Heart right ventricle (tissue), 16 donors: Measurements from ENCODE around the gene HIPK3. TPM values are rescaled to one million over a fixed set of nuclear protein-coding genes. Genes with fewer than 3 reads are reported as not detected.

Source experiments
- ATAC-seq, 8 donors: fragments of 200-7000 bp; cut with Tn5 transposase; one replicate each; pipeline ENCODE4 v1.9.1; 2020; ENCODE audit warnings: mild to moderate bottlenecking in 8 of 8, moderate library complexity in 8 of 8, moderate number of reproducible peaks in 1 of 8
- DNase-seq, 2 donors: peaks; one replicate each; pipeline ENCODE4 v3.0.0-alpha.2; 2020
- H3K27ac ChIP-seq, 10 donors: fragments of 200-600 bp; sonication (generic) in 2 of 10; one replicate each; pipeline versions ENCODE4 v1.5.0 to v1.8.0; 2020 to 2022; ENCODE audit warnings: mild to moderate bottlenecking in 3 of 10
- H3K27me3 ChIP-seq, 7 donors: fragments of 200-600 bp; one replicate each; pipeline ENCODE4 v1.8.0; 2021 to 2022; ENCODE audit warnings: mild to moderate bottlenecking in 2 of 7
- H3K36me3 ChIP-seq, 9 donors: fragments of 200-600 bp; sonication (generic) in 1 of 9; one replicate each; pipeline versions ENCODE4 v1.5.0 to v1.8.0; 2020 to 2022; ENCODE audit warnings: mild to moderate bottlenecking in 2 of 9
- H3K4me1 ChIP-seq, 9 donors: fragments of 200-600 bp; sonication (generic) in 1 of 9; one replicate each; pipeline versions ENCODE4 v1.5.0 to v1.8.0; 2020 to 2022; ENCODE audit warnings: mild to moderate bottlenecking in 4 of 9
- H3K4me3 ChIP-seq, 10 donors: fragments of 200-600 bp; sonication (generic) in 2 of 10; one replicate each; pipeline versions ENCODE4 v1.5.0 to v1.8.0; 2020 to 2022; ENCODE audit warnings: mild to moderate bottlenecking in 7 of 10, moderate library complexity in 2 of 10
- H3K9me3 ChIP-seq, 11 donors: fragments of 200-600 bp in 10 of 11; sonication (generic) in 2 of 11; one replicate each; pipeline versions ENCODE4 v1.5.0 to v1.8.0; 2013 to 2022; ENCODE audit warnings: mild to moderate bottlenecking in 2 of 11, control low read depth in 1 of 11, moderate library complexity in 1 of 11
- WGBS, 2 donors: extraction: QIAGEN DNeasy Blood & Tissue Kit; methylation state at CpG; one replicate each; pipeline ENCODE4 v1.1.7; 2013; ENCODE audit warnings: inconsistent platforms in 1 of 2; 5-methylcytosine and 5-hydroxymethylcytosine counted together
- intact Hi-C, 10 donors: fragments of 100-400 bp; cut with DNase I; formaldehyde crosslinking; loops; one replicate each; pipeline versions ENCODE4 v1.11.1 to v1.14.2; 2022
- polyA plus RNA-seq, 2 donors: library from polyadenylated mRNA; stranded (reverse); fragments of 200-250 nt; gene quantifications; one replicate each; pipeline ENCODE4 v1.2.3, GENCODE V29; 2013
- total RNA-seq, 10 donors: library from RNA; stranded (reverse); fragmentation: NEBNext Ultra II Directional in 3 of 10; extraction: Animal tissue kit (Norgen Biotek cat#: 25700) in 3 of 10; gene quantifications; one replicate each; pipeline versions ENCODE4 v1.2.1 to v1.2.4, GENCODE V29; 2021 to 2023
- TF ChIP-seq, protein P1 (sequence below), 9 donors: fragments of 200-600 bp; sonication (generic) in 2 of 9; IDR thresholded peaks; one replicate each; pipeline versions ENCODE4 v1.5.0 to v1.8.0; 2021 to 2022; ENCODE audit warnings: antibody characterized with exemption in 9 of 9, mild to moderate bottlenecking in 5 of 9, moderate library complexity in 1 of 9
- donor health status: Arrhythmogenic right ventricular cardiomyopathy.
- donor health status: ischemic (EF 13 %, LVEDD 7.1; RV severe dilation, severe dysfunction).
- donor health status: healthy with polysubstance abuse.
- donor health status: DM: no; HTN: yes; CAD: no.
- donor health status: DM: no; HTN: no; CAD: no.
- donor health status: ischemic (EF 25% LVEDD 6.9; RV normal size, moderate dysfunction).
- donor health status: ischemic (EF 25% LVEDD 5.7; RV mildly dilated, moderate dysfunction).
- donor health status: healthy.
- donor health status: DM: yes; HTN: yes; CAD: no.
- donor health status: Ischemic cardiomyopathy.
- donor health status: ischemic (EF 35%, LVEDD 5.7; RV mildly dilated, moderate dysfunction).
- donor health status: nonischemic (EF 11% LVEDD 7.7; RV severe dilation, severe dysfunction).
- donor health status: DM: yes; HTN: yes; CAD: no.
- donor health status: PGD.
- donor health status: ischemic (EF 29% LVEDD 5.4; RV normal size, mild dysfunction).
- donor health status: nonischemic (EF 23%, LVEDD 6.1; RV moderate dilation, normal function).

The HIPK3 gene
- total and polyA plus RNA-seq, 12 donors: 15.9 to 334 (median 276) TPM

GRCh38 chr11:33317662-33318061, 60.5 kb downstream of the HIPK3 start:
- Histone ChIP-seq H3K27ac (peak overlapping the region in 7 of 10 donors; percentile 2 to 77 (median 65)), H3K36me3 (no peaks in the 10 kb centered on the region), H3K27me3 (no peaks in the 10 kb centered on the region), H3K4me3 (no peak overlapping the region), H3K9me3 (no peaks in the 10 kb centered on the region), H3K4me1 (peaks cover 2 to 98% (median 86%) of the 10 kb centered on the region in 9 donors)
- no peak for ATAC-seq
- intact Hi-C loops: no loop called here
- WGBS, 2 donors: 26 to 28% methylated on average over 1 of the region's 1 CpG
- TF ChIP-seq, protein P1, sequence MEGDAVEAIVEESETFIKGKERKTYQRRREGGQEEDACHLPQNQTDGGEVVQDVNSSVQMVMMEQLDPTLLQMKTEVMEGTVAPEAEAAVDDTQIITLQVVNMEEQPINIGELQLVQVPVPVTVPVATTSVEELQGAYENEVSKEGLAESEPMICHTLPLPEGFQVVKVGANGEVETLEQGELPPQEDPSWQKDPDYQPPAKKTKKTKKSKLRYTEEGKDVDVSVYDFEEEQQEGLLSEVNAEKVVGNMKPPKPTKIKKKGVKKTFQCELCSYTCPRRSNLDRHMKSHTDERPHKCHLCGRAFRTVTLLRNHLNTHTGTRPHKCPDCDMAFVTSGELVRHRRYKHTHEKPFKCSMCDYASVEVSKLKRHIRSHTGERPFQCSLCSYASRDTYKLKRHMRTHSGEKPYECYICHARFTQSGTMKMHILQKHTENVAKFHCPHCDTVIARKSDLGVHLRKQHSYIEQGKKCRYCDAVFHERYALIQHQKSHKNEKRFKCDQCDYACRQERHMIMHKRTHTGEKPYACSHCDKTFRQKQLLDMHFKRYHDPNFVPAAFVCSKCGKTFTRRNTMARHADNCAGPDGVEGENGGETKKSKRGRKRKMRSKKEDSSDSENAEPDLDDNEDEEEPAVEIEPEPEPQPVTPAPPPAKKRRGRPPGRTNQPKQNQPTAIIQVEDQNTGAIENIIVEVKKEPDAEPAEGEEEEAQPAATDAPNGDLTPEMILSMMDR (IDR thresholded peaks at IDR 0.05): no peak
- no peak for DNase-seq

GRCh38 chr11:33320016-33320813, 63.0 kb downstream of the HIPK3 start:
- Histone ChIP-seq H3K27ac (peak overlapping the region in 7 of 10 donors; percentile 23 to 65 (median 36)), H3K27me3 (no peaks in the 10 kb centered on the region), H3K4me3 (no peak overlapping the region), H3K4me1 (peaks cover 2 to 98% (median 92%) of the 10 kb centered on the region in 9 donors), H3K9me3 (no peaks in the 10 kb centered on the region), H3K36me3 (no peaks in the 10 kb centered on the region)
- TF ChIP-seq, protein P1 (IDR thresholded peaks at IDR 0.05): peak in 2 of 9 donors; percentile 8 to 24
- intact Hi-C loops: loop anchor here in 1 of 10 donors (5.0 kb wide), 1 partner anchor 63 kb away; the partner anchor contains the start of gene HIPK3
- 15 to 21% methylated on average over 1 of the region's 1 CpG for WGBS, 2 donors
- DNase-seq: no peak
- peak in 1 of 8 donors; percentile 18 for ATAC-seq

DNA sequence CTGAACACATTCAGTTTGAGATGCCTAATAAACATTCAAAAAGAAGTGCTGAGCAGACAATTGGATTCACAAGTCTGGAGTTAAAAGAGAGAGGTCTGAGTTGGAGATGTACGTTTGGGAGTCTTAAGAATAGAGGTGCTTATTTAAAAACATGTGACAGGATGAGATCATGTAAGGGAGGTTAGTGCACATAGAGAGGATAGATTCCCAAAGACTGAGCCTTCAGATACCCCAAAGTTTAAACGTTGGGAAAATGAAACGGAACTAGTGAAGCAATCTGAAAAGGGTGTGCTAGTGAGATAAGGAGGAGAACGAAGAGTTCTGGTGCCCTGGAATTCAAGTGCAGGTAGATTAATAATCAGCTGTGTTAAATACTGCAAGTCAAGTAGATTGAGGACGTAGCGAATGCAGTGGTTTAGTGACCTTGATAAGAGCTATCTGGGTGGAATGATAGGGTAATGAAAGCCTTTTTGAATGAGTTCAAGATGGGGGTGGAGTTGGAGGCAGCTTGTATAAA, 63.7 kb downstream of the HIPK3 start:
- H3K27ac ChIP-seq: peak overlapping the region in 7 of 10 donors; percentile 23 to 65 (median 36)
- no peak overlapping the region for H3K4me3 ChIP-seq

GRCh38 chr11:33321422-33321821, 64.2 kb downstream of the HIPK3 start:
- H3K4me1 ChIP-seq: peaks cover 4 to 98% (median 93%) of the 10 kb centered on the region in 9 donors
- TF ChIP-seq, protein P1 (IDR thresholded peaks at IDR 0.05): no peak
- no peak overlapping the region for H3K4me3 ChIP-seq
- intact Hi-C loops: loop anchor here in 1 of 10 donors (5.0 kb wide), 1 partner anchor 64 kb away; the partner anchor contains the start of gene HIPK3
- ATAC-seq (no peak), DNase-seq (no peak)
- no peaks in the 10 kb centered on the region for H3K36me3 ChIP-seq
- H3K27me3 ChIP-seq: no peaks in the 10 kb centered on the region
- no peaks in the 10 kb centered on the region for H3K9me3 ChIP-seq
- peak overlapping the region in 7 of 10 donors; percentile 13 to 65 (median 36) for H3K27ac ChIP-seq

More for the DNA sequence above, 63.7 kb downstream of the HIPK3 start:
- Histone ChIP-seq H3K27me3 (no peaks in the 10 kb centered on the region), H3K9me3 (no peaks in the 10 kb centered on the region), H3K36me3 (no peaks in the 10 kb centered on the region), H3K4me1 (peaks cover 2 to 98% (median 92%) of the 10 kb centered on the region in 9 donors)
- DNase-seq: no peak
- intact Hi-C loops: loop anchor here in 1 of 10 donors (5.0 kb wide), 1 partner anchor 64 kb away; the partner anchor contains the start of gene HIPK3
- peak in 1 of 8 donors; percentile 19 for ATAC-seq
- TF ChIP-seq, protein P1 (IDR thresholded peaks at IDR 0.05): no peak
- 17 to 28% methylated on average over 6 of the region's 6 CpGs for WGBS, 2 donors
